ENCODE results near the gene ZNF574.

DNA sequence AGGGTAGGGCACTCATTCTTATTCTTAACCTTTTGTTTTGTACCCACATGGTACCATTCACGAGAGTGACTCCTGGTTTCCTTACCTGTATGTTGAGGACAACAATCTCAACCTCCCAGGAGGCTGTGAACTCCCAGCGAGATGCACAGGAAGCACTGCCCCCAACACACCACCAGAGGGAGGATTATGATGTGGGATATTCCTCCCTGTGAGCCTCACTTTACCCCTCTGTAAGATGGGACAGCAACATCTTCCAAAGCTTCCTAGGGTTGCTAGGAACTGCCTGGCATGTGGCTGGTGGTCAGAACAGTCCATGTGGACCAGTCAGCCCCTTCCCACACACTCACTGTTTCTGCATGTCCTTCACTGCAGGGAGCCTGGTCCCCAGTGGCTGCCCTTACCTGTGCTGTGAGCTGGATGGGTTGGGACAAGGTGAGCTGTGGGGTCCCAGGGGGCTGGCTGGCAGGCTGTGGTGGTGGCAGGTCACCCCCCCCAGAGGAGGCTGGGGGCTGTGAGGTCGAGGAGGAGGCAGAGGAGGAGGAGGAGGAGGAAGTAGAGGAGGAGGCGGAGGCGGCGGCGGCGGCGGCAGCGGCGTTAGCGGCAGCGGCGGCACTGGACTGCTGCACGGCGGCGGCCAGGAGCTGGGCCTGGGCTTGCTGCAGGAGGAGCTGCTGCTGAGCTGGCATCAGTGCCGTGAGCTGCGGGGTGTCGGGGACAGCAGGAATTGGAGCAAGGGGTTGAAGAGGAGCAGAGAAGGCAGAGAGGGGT, 40.5 kb downstream of the ZNF574 start:
- no peak for TF ChIP-seq CTCF (IDR thresholded peaks at IDR 0.05)
- TF ChIP-seq POLR2AphosphoS5 (IDR thresholded peaks at IDR 0.05; ENCODE audit: low read depth, low read length): no peak
- no peak for TF ChIP-seq SIN3A (IDR thresholded peaks at IDR 0.05; ENCODE audit: borderline replicate concordance, insufficient read depth, low read depth, low read length)
